GM12874 (cell line): Measurements from ENCODE around the gene APLF.

ENCODE experiments used
- TF ChIP-seq, protein P1 (sequence below): IDR thresholded peaks from 2 replicates; pipeline ENCODE4 v1.5.1; 2011; ENCODE audit warnings: low read depth, mild to moderate bottlenecking, control low read depth, low read length, moderate library complexity; ENCODE audit not compliant: insufficient read depth

APLF gene

DNA sequence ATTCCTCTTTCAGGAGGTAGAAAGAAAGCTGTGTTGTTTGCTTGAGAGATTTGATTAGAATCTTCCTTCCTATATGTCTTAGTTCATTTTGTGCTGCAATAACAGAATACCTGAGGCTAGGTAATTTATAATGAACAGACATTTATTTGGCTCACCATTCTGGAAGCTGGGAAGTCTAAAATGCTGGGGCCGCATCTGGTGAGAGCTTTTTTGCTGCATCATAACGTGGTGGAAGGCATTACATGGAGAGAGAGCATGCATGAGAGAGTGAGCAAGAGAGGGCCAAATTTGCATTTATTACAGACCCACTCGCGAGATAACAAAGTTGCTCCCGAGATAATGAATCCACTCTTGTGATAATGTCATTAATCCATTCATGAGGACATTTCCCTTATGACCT lies 34.4 kb downstream of the APLF start:
- TF ChIP-seq, protein P1, sequence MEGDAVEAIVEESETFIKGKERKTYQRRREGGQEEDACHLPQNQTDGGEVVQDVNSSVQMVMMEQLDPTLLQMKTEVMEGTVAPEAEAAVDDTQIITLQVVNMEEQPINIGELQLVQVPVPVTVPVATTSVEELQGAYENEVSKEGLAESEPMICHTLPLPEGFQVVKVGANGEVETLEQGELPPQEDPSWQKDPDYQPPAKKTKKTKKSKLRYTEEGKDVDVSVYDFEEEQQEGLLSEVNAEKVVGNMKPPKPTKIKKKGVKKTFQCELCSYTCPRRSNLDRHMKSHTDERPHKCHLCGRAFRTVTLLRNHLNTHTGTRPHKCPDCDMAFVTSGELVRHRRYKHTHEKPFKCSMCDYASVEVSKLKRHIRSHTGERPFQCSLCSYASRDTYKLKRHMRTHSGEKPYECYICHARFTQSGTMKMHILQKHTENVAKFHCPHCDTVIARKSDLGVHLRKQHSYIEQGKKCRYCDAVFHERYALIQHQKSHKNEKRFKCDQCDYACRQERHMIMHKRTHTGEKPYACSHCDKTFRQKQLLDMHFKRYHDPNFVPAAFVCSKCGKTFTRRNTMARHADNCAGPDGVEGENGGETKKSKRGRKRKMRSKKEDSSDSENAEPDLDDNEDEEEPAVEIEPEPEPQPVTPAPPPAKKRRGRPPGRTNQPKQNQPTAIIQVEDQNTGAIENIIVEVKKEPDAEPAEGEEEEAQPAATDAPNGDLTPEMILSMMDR: no peak

DNA sequence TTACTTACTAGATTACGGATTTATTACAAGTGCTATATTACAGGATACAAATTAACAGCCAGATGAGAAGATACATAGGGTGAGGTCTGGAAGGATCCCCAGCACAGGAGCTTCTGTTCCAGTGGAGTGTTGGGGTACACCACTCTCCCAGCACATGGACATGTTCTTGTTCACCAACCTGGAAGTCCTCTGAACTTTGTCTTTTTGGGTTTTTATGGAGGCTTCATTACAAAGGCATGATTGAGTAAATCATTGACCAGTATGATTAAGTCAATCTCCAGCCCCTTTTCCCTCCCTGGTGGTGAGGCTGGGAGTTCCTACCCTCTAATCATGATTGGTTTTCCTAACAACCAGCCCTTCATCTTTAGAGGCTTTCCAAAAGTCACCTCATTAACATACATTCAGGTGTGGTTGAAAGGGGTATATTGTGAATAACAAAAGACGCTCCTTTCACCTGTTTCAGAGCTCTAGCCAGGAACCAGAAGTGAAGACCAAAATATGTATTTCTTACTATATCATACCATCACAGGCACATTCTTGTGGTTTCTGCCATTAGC lies 38.3 kb downstream of the APLF start:
- TF ChIP-seq, protein P1: no peak

DNA sequence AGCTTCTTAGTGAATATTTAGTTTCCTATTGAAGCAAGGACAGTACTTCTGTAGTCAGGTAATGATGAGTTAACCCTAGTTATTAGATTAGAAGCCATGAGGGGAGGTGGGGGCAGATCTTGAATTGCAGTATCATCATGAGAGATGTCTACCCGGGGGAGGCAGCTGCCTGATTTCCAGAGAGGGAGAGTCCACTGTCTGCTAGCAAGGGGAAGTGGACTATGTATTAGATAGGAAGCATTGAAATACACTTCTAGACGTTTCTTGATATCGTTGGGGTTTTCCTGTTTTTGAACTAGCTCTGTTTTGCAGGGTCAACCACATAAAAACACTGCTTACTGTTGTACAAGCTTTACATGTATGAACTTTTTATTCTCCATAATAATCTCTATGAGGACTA lies 38.8 kb downstream of the APLF start:
- TF ChIP-seq, protein P1: no peak

DNA sequence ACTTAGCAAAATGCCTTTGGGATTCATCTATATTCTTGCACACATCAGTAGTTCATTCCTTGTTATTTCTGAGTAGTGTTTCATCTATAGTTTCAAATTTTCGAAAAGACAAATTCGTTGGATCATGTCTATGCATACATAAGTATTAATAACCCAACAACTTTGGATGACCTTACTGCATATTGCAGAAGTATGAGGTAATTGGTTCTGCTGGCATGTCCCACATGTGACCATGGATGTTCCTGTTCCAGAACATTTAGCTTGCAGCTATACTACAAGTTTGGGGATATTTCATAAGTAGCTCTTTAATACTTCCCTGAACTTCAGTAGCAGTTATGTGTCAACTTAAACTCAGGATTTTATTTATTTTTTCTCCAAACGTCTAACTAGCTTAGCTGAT lies 44.9 kb downstream of the APLF start:
- TF ChIP-seq, protein P1: no peak

DNA sequence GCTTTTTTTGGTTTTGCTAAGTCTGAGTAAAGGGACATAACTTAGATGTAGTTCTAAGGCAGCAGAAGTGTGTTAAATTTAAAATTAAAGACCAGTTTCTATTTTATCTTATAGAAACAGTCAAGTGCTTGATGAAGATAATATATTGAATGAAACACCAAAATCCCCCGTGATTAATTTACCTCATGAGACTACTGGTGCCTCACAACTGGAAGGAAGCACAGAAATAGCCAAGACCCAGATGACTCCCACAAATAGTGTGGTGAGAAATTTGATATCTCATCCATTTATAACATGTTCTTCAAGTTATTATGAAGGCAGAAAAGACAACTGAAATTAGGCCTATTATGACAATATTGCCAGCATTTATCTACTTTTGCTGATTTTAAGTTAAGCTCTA lies 45.6 kb downstream of the APLF start:
- TF ChIP-seq, protein P1: no peak

DNA sequence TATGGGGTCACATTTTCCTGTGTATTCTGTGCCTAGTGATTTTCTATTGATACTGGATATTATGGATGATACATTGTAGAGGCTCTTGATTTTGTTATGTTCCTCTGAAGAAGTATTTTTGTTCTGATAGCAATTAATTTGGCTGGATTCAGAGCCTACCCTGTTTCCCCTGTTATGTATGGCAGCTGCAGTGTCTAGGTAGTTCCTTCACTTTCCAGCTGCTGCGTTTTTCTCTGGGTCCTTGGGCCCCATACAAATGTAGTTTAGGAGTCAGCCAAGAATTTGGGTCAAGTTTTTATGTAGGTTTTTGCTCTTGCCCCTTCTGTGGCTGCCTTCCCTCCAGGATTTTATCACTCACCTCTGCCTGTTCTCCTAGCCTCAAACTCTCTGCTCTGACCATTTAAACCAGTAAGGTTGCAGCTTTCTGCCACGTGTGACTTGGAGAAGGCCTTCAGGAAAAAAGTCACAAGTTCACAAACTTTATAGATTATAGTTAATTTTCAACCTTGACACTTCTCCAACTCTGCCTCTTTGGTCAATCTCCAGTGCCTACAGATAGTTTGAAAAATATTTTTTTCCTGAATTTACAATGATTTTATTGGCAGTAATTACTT lies 47.0 kb downstream of the APLF start:
- TF ChIP-seq, protein P1: no peak

DNA sequence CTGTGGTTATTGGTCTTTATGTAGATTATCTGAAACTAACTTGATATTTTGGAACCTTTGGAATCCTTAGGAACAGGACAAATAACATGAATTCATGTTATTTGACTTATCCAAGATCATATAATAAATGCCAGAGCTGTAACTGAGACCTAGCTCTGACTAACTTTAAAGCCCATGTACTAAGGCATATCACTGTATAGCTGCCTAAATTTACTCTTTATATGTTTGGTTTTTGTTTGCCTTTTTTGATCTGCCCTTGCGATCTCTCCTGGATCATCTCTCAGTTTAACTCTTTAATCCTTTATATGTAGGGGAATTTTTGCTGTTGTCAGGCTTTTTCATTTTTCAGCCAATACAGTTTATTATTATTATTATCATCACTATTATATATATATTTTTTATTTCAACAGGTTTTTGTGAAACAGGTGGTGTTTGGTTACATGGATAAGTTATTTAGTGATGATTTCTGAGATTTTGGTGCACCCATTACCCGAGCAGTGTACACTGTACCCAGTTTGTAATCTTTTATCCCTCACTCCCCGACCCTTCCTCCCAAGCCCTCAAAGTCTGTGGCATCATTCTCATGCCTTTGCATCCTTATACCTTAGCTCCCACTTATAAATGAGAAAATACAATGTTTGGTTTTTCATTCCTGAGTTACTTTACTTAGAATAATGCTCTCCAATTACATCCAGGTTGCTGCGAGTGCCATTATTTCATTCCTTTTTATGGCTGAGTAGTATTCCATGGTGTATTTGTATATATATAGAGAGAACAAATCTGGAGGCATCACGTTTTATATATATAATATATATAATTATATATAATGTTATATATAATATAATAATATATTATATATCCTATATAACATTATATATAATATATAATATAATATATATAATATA lies 48.9 kb downstream of the APLF start:
- TF ChIP-seq, protein P1: no peak
